HG03175 (cell line): ENCODE measurements around the gene DEPP1.
"Not testable (repeated sequence)": the region's sequence is repeated elsewhere in the genome, so short reads cannot be mapped to it uniquely, and the experiment has no call there.

Experiments used
- ATAC-seq: cut with Tn5 transposase; IDR thresholded peaks from one replicate; pipeline ENCODE4 v1.9.1; 2021; ENCODE audit warnings: mild to moderate bottlenecking, moderate library complexity; ENCODE audit not compliant: unreplicated experiment

Gene DEPP1

DNA sequence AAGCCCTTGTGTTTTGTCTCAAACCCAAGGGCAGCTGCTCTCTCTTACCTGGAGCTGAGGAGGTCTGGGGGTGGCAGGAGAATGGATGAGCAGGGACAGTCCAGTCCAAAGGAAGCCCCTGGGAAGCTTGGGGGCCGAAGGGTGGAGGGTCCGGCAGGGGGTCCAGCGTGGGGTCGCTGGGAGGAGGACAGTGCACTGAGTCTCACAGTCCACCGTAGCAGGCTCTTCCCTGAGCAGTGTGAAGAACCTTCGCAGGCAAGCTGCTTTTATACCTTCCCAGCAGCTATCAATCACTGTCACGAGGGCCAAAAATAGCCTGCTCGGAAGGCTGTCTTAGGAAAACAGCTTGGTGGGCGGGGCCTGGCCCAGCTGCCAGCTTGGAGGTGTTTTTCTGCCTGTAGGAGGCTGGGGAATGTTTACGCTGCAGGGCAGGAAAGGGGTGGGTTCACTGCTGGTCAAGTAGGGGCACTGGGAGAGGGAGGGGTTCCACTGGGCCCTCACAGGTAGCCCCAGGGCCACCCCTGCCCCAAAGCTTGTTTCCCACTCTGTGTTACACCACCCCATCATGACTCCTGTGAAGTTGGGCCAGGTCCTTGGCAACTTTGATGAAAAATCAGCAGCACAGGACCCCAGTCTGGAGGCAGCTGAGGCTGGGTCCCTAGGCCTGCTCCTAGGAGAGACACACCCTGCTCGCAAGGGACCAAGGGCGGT lies at the start of gene DEPP1:
DEPP1 (minus strand) TSS at position 240 of the 711 bp plus-strand sequence. CDS start 779 bp downstream, outside the sequence.
- no peak for ATAC-seq

DNA sequence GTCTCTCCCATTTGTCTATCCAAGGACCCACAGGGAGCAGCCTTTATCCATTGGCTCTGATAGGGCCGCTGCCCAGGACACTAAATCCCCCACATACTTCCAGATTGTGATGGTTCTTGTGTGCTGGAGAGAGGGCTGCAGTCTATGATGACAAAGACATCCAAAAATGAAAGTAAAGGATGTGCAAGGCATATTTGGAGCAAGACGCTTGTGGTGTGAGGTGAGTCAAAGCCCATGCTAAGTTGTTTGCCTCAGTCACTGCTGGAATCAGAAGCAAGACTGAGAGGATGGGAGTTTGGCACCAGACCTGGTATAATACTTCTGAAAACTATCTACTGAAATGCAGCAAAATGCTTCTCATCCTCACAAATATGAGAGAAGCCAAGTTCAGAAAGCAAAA lies 44.8 kb upstream of the DEPP1 start:
- ATAC-seq: no peak

DNA sequence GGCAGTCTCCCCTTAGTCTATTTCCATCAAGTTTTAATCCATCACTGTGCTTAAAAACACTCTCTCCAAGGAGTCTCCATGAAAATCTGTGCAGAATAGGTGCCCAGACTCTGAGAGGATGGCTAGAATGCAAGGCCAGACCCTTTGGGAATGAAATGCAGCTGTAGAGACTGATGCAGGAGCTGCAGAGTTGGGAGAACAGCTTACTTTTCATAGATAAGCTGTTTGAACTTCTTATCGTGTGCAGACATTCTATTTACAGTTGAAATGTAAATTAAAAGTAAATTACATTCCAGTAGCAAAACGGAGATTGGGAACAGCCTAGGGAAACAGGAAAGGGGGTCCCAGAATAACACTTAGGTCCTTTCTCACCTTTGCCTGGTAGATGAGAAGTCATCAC lies 37.0 kb upstream of the DEPP1 start:
- no peak for ATAC-seq

GRCh38 chr10:45014557-45014956 lies 35.9 kb upstream of the DEPP1 start:
- not testable (repeated sequence) for ATAC-seq

GRCh38 chr10:45008524-45009161 lies 30.0 kb upstream of the DEPP1 start:
- peak; percentile 84 for ATAC-seq

DNA sequence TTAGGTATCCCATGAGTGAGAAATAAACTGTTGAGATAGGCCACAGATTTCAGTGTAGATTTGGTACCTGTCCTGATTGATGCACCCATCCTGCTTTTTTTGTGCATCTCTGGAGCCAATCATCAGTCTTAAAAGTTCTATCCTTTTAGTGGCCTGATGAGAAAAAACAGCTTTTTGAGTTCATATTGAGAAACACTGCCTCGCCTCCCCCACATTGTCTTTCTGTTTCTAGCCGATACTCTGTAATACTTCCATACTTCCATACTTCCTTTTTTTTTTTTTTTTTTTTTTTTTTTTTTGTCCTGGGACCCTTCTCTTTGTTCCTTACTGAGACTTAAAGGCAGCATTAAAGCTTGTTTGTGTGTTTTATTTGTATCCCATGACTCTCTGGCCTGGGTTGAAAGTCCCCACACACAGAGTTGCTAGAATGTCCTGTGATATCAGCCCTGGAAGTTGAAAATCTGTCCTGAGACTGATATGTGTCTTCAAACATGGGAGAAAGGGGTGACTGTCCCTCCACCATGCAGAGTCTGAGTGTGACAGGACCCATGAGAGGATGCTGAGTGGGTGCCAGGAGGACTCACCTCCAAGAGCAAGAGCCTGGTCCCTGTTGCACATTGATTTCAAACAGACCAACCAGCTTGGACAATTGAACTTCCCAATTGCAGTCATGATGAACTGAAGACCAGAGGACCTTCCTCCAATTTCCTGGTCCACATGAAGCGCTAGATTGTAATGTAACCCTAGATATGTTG lies 27.8 kb upstream of the DEPP1 start:
- no peak for ATAC-seq

DNA sequence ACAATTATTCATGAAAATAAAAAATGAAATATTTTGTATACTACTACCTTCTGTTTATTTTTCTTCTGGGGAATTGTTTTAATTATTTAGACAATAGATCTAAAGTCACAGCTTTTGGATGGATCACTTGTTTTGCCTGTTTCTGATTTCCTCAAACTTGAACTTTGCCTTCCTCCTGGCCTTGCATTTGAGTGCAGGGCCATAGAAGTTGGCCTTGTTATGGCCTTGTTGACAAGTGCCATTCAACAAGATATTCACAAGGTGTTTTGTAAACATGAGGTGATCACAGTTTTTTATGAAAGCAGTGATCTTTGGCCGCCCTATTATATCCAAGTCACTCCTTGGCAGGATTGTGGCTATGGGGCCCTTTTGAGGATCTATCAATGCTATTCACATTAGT lies 26.7 kb upstream of the DEPP1 start:
- ATAC-seq: no peak

GRCh38 chr10:45004661-45005060 lies 26.1 kb upstream of the DEPP1 start:
- no peak for ATAC-seq

DNA sequence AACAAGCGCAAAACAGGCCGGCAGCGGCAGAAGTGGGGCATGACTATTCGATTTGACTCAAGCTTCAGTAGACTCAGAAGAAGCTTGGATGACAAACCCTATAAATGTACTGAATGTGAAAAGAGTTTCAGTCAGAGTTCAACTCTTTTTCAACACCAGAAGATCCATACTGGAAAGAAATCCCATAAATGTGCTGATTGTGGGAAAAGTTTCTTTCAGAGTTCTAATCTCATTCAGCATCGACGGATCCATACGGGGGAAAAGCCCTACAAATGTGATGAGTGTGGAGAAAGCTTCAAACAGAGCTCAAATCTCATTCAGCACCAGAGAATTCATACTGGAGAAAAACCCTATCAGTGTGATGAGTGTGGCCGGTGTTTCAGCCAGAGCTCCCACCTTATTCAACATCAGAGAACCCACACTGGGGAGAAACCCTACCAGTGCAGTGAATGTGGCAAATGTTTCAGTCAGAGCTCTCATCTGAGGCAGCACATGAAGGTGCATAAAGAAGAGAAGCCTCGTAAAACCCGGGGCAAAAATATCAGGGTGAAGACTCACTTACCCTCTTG lies 24.9 kb upstream of the DEPP1 start:
- ATAC-seq: no peak

- ATAC-seq: peak; percentile 88
Observed at GRCh38 chr10:45001381-45002148, 23.0 kb upstream of the DEPP1 start.

DNA sequence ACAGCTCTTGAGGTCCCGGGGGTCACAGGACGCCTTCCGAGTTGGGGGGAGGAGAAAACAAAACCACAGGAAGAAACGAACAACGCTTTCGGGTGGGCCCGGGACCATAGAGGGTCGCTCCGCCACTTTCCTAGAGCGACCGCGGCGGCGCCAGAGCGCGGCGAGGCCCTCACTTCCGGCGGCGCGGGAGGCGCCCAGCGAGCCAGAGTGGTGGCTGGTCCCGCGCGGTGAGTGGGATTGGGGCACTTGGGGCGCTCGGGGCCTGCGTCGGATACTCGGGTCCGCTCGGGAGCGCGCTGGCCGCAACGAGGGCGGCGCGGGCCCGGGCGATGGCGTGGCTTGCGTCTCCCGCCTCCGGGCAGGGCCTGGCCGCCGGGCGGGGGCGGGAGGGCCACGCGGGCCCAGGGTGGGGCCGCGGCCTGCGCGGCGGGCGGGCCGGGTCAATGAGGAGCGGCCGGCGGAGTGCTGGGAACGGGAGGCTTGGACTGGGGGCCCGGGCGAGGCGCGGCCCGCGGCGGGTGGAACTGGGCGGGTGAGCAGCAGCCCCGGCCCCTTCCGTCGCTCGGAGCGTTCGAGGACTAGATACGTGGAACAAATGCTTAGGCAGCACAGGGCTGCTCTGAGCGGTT lies 22.3 kb upstream of the DEPP1 start, which contains the start of gene ZNF22:
ZNF22 (plus strand) TSS at position 172 of the 629 bp plus-strand sequence. CDS start 2,446 bp downstream, outside the sequence.
- ATAC-seq: peak; percentile 67

GRCh38 chr10:45000138-45000751 lies 21.6 kb upstream of the DEPP1 start:
- ATAC-seq: peak; percentile 0

DNA sequence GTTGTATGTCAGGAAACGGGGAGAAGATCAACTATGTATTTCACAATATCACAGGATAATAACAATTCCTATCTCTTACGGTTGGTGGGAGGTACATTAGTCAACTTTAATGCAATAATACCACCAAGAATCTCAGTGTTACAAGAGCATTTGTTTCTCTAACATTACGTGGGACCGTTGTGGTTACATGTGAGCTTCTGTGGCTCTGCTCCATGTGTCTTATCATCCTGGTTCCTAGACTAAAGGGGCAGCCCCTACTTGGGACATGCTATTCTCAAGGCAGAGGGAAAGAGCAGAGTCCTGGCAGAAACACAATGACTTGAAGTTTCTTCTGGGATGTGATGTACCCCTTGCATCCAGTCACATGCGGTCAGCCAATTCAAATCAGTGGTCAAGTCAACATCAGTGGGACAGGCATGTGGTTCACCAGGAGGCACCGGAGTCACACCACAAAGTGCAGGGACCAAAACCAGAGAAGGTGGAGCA lies 19.6 kb upstream of the DEPP1 start:
- ATAC-seq: no peak

DNA sequence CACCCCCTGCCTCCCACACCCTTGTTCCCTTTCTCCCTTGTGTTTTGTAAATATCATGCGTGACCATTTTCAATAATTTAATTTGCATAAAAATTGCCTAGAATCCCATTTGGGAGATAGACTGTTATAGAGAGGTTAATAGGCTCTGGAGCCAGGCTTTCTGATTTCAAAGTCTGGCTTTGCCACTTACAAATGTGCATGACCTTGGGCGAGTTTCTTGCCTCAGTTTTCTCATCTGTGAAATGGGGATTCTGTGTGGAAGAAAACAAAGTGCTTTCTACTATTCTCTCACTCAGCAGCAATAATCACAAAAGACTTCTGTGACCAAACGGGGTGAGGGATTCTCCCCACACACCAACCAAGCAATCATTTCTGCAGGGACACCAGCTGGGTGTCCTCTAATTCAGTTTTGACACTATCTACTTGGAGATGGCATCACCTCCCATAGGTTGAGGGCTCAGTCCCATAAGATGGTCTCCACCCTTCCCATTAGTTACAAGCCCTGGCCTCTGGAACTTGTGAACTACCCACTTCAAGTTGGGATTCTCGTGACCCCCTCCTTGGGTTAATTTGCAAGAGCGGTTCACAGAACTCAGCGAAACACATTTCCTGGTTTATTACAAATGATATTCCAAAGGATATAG lies 18.6 kb upstream of the DEPP1 start:
- ATAC-seq: no peak

DNA sequence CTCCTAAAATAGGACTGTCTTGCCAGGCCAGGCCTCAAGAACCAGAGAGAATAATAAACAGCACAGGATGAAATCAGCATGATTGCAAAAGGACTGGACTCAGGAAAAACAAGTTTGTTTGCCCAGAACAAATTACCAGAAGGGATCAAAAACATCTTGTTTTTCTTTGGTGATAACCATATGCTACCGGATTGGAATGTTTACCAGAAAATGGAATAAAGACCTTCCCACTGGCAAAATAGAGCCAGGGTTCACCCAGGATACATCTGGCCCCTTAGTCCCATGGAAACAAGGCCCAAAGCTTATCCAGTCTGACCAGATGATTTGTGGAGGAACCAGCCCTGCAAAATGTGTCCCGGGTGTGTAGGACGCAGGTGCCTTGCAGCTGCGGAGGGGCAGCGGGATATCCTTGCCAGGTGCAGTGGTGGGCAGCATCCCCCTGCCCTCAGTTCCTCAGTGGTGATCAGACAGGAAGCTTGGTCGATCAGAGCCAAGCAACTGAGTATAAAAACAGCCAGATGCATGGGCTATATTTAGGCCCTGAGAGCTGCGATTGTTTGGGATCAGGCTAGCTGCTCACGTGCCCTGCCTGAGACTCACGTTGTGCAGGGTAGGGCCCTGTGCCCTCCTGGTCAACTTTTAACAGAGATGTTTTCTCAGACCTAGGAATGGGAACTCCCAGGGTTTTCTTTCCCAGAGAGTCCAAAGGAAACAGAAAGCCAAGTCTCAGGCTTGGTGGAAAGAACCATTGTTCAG lies 17.5 kb upstream of the DEPP1 start:
- no peak for ATAC-seq

- ATAC-seq: no peak
Observed at GRCh38 chr10:44995581-44995913, 16.9 kb upstream of the DEPP1 start.

DNA sequence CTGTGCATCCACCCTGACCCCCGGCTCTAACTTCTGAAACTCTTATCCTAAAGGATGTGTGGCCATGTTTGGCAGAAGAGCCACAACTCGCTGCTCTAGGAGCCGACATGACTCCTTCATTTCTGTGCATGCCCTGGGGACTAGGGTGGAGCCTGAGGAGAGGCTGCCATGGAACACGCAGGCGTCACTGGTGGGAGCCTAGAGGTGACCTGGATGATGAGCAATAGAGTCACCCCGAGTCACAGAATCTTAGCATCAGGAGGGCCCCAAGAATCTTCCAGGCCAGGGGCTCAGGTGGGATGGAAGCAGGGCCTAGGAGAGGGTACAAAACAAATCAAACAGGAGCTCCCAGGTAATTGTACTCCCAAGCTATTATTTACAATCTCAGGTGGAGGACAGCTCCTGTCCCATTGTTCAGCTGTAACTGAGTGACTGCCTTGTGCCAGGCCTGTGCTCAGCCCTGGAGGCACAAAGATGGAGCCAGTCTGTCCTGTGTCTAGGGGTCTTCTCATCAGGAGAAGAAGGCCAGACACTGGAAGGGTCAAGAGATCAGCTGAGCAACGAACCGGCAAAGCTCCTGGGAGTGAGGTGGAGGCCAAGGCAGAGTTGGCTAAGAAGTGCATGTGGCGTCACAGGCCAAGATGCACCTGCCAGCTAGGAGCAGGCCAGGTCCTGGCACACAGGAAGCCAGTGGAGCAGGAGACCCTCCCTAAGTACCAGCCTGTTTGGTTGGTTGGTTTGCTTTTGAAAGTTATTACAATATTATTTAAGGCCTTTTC lies 16.3 kb upstream of the DEPP1 start:
- ATAC-seq: no peak
